HG03565 (cell line): Measurements from ENCODE around the gene PBXIP1.

Experiments used
- ATAC-seq: cut with Tn5 transposase; IDR thresholded peaks from one replicate; pipeline ENCODE4 v1.9.1; 2021; ENCODE audit warnings: mild to moderate bottlenecking, moderate library complexity; ENCODE audit not compliant: unreplicated experiment

PBXIP1 gene, protein sequence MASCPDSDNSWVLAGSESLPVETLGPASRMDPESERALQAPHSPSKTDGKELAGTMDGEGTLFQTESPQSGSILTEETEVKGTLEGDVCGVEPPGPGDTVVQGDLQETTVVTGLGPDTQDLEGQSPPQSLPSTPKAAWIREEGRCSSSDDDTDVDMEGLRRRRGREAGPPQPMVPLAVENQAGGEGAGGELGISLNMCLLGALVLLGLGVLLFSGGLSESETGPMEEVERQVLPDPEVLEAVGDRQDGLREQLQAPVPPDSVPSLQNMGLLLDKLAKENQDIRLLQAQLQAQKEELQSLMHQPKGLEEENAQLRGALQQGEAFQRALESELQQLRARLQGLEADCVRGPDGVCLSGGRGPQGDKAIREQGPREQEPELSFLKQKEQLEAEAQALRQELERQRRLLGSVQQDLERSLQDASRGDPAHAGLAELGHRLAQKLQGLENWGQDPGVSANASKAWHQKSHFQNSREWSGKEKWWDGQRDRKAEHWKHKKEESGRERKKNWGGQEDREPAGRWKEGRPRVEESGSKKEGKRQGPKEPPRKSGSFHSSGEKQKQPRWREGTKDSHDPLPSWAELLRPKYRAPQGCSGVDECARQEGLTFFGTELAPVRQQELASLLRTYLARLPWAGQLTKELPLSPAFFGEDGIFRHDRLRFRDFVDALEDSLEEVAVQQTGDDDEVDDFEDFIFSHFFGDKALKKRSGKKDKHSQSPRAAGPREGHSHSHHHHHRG

DNA sequence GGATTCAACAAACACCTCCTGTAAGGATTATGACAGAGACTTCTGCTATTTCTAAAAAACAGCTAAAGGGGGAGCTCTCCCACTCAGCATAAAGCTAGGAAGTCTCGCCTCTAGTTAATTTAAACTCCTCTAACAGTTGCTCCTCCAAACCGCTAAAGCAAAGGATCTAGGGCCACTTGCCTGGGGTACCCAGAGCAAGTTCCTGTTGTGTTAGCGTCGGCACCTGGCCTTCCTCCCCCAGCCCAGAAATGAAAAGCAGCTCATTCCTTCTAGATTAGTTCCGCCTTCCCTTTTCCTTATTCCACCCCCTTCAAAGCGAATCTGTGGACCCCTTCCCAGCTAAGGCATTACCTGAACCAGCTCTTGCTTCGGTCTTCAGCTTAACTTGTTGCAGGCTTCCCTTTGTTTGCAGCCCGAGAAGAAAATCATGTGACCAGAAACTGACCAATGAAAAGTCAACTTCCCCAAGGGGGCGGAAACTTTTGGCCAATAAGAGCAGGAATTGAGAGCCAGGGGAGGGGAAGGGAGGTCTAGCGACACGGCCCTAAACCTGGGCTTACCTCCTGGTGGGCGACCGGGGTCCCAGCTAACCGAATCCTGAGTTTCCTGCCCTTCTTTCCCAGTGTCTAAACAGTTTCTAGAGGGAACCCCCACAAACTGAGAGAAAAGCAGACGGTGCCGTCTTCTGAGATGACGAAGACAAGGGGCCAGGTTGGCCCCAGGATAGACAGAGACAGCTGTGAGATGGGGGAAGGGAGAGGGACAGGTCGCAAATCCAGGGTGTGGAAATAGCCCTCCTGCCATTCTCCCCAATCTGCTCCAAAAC is at the start of gene PBXIP1:
TSS of gene PBXIP1 (minus strand) at position 382 of the 826 bp plus-strand sequence. CDS start 2,378 bp downstream, outside the sequence.
- ATAC-seq, result peak; percentile 45

DNA sequence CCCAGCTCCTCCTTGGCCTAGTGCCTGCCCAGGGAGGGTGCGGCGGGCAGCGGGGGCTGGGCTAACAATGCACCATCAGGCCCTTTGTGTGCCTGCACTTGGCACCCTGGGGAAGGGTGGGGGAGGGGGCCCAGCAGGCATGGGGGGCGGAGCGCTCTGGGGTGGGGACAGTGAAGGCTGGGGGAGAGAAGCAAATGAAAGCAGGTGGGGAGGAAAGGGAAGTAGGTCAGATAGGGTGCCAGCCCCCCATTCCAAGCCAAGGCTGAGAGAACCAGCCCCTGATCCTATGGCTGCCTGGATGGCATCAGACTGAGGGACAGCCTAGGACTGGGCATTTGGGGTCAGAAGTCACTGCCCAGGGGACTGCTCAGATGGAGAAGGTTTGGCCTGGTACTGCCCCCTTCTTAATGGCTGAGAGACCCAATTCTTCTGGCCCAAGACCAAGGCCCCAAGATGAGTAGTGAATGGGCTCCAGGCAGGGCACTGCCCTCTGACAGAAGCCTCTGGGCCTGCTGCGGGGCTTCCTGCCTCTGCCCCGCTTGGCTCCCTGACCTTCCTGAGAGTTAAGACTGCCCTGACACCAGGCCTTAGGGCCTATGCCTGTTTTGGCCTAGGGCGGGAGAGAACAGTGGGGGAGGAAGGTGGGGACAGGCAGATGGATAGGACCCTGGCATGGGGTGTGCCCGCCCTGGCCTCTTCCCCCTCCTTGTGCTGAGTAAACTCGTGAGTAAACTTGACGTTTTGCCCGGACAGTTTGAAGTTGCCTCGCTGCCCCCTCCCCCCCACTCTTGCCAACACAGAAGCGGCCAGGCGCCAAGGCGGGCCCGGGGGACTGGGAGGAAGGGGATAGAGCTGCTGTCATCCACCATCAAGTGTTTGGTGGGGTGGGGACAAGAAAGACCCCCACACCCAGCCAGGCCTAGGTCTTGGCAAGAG is 49.4 kb upstream of the PBXIP1 start:
- ATAC-seq, result no peak

DNA sequence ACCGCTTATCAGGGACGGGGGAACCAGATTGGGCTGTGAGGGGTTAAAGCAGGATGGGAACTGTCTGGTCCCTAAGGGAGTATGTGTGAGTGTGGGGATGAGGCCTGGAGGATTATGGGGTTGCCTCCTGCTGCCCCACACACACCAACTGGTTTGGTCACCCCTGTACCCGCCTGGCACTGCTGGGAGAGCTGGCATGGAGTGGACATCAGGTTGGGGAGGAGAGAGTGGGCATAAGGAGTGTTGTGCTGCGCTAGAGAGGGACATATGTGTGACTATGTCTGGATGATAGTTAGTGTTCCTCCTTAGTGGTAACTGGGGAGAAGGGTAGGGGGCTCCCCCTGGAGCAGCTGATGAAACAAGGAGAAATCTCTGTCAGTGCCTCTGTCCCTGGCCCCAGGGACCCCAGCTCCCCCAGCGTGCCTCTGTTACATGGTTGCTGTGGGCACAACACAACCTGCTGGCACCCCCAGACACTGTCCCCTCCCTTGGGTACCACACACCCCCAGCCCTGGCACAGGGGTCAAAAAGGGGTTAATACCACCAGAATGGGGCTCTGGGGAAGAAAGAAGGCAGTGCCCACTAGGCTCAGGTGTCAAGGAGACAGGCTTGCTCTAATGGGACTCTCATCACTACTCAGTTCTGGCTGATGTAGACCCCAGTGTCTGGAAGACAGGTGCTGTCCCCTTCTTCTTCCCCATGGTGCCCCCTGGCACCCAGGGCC is 48.6 kb upstream of the PBXIP1 start:
- no peak for ATAC-seq

DNA sequence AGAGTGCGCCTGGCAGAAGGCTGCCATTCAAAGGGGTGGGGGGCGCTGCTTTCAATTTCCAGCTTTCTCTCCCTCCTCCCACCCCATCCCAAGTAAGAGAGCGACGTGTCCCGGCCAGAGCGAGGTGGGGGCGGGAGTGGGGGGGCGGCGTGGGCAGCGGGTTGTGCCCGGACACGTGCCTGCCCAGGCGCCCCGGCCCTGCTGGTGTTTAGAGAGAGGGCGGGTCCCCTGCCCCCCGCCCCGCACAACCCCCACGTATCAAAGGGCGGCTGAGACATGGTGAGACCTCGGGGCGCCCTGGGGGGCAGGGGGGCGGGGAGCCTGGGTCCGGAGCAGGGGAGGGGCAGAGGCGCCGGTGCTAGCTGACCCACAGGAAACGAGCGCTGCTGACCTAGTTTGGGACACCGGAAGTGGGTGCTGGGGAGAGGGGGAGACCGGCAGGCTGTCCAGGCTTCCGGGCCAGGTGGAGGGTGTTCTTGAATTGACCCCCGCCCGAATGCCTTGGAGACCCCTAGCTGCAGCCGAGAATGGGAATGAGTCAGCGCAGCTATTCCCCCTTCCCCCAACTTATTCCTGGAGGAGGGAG is 48.0 kb upstream of the PBXIP1 start:
- ATAC-seq, result no peak

DNA sequence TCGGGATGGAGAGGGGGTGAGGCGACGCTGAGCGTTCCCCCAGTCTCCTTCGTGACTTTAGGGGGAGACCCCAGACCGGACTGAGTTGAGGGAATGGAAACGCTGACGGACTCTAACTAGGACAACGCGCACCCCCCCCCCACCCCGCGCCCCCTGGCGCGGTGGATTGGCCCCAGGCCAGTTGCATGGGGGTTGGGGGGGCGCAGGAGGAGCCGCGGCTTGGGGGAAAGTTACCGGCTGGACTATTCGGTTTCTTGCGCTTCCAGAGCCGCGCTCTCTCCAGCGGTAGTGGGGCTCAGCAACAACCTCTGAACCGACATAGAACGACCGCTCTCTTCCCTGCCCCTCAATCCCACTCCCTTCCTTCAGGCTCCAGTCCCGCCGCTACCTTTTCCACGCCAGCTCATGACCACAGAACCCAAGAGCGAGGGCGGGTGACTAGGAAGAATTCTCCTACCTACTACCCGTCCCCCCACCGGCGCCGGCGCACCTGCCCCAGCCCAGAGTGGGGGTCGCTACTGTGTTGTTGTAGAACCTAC is 47.4 kb upstream of the PBXIP1 start:
- no peak for ATAC-seq

DNA sequence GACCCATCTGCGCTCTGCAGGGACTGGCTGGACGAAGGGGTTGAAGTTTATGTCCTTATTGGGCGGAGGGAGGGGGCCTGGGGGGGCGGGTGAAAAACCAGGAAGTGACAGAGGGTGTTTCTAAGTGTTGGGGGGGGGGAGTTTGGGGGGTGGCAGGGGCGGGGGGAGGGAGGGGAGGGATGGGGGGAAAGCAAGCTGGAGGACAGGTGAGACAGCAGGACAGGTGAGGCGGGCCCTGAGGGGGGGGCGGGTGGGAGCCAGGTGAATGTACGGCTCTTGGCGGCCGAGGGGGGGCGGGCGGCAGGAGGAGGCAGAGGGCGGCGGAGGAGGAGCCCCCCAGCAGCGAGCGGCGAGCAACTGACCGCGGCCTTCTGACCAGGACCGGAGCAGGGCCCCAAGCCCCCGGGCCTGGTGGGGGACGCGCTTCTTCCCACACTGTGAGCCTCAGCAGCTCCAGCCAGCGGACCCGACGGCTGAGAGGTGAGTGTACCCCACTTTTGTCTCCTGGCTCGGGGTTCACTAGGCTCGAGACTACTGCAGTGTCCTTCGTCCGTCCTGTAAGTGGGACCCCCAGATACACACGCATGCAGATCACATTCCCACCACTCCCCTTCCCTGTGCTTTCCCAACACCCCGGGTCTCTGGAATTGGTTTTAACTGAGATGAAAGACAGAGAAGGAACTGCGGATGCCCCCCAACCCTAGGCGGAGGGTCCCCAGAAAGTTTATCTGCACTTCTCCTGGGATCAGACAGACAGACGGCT is 46.7 kb upstream of the PBXIP1 start, which contains the start of gene ZBTB7B:
TSS of gene ZBTB7B (plus strand) at position 339 of the 763 bp plus-strand sequence. CDS start 11,859 bp downstream, outside the sequence.
- no peak for ATAC-seq

DNA sequence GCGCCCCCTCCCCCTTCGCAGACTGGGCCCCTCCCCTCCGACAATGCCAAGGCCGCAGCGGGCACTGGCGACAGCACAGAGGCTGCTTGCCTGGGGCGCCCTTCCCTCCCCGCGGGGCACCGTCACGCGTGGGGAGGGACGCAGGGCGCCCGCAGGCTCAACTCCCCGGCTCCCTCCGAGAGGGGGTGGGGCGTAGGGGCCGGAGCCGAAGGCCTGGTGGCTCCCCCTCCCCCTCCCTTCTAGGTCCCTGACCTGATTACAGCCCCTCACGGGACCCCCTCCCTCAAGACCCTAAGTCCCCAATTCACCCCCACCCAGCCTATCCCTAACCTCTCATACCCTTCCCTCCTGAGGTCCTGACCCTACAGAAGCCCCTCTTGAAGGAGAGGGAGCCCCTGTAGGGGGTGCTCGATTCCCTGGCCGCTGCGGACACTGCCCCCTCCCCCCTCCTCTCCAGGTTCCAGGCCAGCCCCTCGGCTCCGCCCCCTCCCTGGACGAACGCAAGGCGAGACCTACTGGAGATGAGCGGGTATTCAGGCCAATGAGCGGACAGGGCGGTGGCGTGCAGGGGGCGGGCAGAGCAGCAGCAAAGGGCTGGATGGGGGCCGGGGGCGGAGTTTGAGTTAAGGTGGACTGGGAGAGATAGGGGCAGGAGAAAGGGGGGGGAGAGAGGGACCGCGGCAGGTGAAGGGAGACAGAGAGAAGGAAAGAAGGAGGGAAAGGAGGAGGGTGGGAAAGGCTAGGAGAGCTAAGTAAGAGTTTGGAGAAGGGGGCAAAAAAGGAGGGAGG is 46.0 kb upstream of the PBXIP1 start:
- peak; percentile 45 for ATAC-seq

DNA sequence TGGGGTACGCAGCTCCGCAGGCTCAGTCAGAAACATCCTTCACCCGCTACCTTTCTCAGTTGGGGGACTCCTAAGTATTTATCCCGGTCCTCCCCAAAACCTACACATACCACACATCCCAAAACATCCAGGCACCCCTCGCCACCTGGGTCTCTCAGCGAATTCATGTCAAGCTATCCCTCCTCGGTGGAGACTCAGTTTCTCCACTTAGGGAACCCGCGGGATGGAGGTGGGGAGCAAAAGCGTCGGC is 45.5 kb upstream of the PBXIP1 start:
- ATAC-seq, result no peak

DNA sequence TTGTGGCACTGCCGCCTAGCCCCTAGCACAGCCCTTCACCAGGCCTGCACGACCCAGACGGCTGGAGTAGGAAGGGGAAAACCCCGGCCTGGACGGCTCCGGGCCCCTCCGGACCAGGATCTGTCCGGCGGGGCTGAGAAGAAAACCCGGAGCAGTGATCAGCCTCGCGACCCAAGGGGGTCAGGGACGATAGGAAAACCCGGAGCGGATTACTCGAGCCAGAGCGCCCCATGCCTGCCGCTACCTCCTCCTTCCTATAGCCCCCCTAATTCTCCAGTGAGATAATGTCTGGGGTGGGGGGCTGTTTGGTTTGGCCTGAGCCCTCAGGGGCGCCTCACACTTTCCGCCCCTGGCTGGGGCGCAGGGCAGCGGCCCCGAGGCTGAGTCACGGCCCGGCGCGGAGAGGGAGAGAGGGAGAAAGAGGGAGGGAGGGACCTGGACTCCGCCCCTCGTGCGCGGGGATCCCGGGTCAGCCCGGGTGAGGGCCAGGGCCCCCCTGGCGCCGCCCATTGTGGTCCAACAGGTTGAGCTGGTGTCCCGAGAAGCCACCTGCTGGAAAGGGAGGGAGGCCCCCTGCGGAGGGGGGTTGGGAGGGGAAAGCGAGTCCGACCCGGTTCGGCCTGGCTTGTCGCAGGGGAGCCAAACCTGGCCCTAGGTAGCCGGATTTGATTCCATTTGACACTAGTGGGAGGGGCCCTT is 45.0 kb upstream of the PBXIP1 start:
- ATAC-seq, result no peak

DNA sequence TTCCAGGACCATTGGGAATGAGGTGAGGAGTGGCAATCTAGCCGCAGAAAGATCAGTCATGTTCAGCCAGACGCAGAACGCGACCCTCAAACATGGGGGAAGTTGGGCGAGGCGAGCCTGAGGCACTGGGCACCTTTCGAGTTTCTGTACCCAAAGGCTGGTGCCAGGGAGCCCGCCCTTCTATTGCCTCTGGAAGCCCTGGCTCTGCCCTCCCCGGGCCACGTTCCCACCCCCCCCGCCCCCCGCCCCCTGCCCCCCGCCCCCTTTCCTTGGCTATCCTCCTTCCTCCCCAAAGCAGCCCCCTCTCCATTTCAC is 44.5 kb upstream of the PBXIP1 start:
- no peak for ATAC-seq

DNA sequence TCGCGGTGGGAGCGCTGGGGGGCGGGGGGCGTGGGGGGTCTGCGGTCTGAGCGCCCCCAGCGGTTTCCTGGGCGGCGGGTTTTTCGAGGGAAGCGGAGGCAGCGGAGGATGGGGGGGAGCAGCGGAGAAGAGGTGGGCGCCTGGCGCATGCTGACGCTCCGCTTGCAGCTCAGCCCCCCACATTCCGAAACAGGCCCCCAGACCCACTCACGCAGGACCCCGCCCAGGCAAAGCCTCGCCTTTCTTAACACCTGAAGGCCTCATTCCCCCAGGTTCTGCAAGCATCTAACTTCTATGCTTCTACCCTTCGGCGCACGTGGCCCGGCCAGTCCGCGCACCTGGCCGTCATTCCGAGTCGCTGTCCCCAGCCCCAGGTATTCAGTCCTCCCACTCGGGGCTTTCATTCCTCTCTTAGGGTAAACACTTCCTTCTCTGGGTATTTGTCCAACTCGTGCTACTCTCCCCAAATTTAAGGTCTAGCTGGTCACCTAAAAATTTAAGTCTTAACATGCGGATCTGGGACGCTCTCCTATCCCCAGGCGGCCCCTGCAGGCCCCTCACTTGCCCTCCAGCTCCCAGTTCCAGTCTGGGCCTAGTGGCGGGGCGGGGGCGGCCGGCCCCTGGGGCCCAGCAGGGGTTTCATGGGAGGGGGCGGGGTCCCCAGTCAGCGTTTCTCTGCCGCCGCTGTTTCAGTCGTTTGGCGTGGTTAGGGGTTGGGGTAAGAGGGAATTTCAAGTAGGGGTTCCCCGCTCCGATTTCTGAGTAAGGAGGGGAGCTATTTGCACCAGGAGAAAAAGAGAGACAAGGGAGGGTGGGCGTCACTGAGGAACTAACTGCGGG is 43.9 kb upstream of the PBXIP1 start:
- ATAC-seq, result no peak

DNA sequence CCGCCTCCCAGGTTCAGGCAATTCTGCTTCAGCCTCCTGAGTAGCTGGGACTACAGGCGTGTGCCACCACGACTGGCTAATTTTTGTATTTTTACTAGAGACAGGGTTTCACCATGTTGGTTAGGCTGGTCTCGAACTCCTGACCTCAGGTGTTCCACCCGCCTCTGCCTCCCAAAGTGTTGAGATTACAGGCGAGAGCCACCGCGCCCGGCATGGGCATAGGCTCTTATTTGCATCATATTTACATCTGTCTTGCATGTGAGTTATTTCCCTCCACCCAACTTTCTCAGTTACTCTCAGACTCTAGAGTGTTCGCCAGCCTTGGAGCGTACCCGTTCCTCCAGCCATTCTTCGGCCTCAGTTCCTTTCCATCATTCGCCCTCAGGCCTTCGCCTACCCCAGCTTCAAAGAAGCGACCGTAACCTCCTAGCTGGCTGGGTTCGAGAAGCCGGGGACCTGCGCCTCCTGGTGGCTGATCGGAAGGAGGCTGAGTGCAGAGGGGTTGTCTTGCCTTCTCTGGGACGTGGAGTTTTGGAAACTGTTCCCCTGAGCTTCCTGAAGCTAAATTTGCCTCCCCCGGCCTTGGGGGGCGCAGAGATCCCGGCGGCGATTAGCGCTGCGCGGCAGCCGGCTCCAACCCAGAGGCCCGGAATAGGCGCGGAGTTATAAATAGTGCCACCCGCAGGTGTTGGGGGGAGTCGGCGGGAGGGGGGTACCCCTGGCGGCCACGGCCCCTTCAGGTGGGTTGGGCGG is 43.1 kb upstream of the PBXIP1 start:
- ATAC-seq, result no peak

DNA sequence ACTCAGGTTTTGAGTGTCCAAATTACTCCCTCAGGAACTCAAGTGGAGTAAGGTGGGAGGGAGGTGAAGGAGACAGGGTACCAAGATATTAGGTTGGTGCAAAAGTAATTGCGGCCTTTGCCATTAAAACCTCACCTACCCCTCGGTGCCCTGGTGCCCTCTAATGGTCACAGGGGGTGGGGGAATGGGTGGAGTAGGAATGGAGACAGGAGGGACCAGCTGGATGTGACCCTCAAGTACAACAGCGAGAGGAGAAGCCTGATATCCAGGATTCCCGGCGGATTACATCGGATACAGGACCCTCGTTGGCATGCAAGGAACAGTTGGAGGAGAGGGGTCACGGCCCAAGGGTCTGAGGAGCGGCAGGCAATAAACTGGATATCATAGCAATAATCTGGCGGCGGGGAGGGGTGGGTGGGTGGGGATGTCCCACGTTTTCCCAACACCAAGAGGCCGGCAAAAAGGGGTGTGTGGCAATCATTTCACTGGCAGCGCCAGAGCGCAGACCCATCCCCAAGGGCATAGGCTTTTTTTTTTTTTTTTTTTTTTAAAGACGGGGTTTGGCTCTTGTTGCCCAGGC is 42.4 kb upstream of the PBXIP1 start:
- no peak for ATAC-seq

DNA sequence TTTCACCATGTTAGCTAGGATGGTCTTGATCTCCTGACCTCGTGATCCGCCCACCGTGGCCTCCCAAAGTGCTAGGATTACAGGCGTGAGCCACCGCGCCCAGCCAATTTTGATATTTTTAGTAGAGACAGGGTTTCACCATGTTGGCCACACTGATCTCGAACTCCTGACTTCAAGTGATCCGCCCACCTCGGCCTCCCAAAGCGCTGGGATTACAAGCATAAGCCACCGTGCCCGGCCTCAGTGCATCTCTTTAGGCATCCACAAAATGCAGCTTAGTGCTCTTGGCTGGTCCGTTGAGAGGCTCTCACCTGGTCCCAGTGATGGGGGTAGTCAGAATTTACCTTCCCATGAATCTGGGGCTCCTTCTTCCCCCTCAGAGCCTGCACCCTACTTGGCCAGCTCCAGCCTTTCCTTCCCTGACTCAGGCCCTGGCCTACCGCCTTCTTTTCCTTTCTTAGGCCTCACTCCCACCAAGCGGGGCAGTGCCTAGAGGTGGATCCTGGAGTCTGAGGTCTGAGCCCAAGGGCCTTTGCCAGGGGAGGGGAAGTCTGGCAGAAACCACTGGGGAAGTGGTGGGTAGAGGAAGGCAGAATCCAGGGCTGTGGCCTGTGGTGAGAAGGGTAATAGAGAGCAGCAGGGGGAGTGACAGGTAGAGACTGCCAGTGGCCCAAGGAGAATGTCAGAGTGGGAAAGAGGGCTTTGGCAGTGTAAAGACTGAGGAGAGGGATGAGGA is 41.2 kb upstream of the PBXIP1 start:
- ATAC-seq, result no peak
